A673 (cell line): ENCODE results near the gene VPS37B. TPM values are rescaled to one million over a fixed set of nuclear protein-coding genes. Genes with fewer than 3 reads are reported as not detected.
A peak's percentile ranks its signal among the peaks of the same experiment; 100 is the strongest.

ENCODE experiments used
- BruUV-seq: library from RNA; stranded (reverse); fragments of 400-500 nt; replicated peaks from 2 replicates; lab custom pipeline; 2021; lab: Mats Ljungman, UMichigan
- CTCF ChIA-PET: fragments of 300-600 bp; sonication (Branson Sonifier 250); formaldehyde crosslinking; loops from one replicate; lab custom pipeline; 2022; ENCODE audit warnings: antibody characterized with exemption; lab: Charles Lee
- POLR2A ChIA-PET: fragments of 300-600 bp; sonication (Branson Sonifier 250); formaldehyde crosslinking; loops from one replicate; lab custom pipeline; 2022; ENCODE audit warnings: antibody characterized with exemption; ENCODE audit not compliant: low non-redundant PET; lab: Charles Lee
- DNase-seq: peaks from one replicate; pipeline ENCODE4 v3.0.0-alpha.2; 2015; ENCODE audit warnings: low spot score
- H3K27ac ChIP-seq: fragments of 200-600 bp; sonication (generic); 2 replicates; pipeline ENCODE4 v1.5.1; 2016; ENCODE audit warnings: mixed run types, low read depth, mild to moderate bottlenecking, mixed read lengths, antibody characterized with exemption, low read length; ENCODE audit not compliant: poor library complexity, severe bottlenecking
- H3K27me3 ChIP-seq: fragments of 200-600 bp; sonication (generic); replicated peaks from 2 replicates; pipeline ENCODE4 v1.6.1; 2017; ENCODE audit warnings: mixed run types, low read depth, mild to moderate bottlenecking, mixed read lengths, antibody characterized with exemption, low read length; ENCODE audit not compliant: insufficient read depth, poor library complexity
- H3K36me3 ChIP-seq: fragments of 200-600 bp; sonication (generic); 2 replicates; pipeline ENCODE4 v1.6.1; 2016; ENCODE audit warnings: mixed run types, mild to moderate bottlenecking, mixed read lengths, antibody characterized with exemption, low read length; ENCODE audit not compliant: insufficient read depth, poor library complexity, severe bottlenecking
- H3K4me1 ChIP-seq: fragments of 200-600 bp; sonication (generic); 2 replicates; pipeline ENCODE4 v1.6.1; 2017; ENCODE audit warnings: mixed run types, mild to moderate bottlenecking, mixed read lengths, antibody characterized with exemption, low read length; ENCODE audit not compliant: insufficient read depth, poor library complexity, severe bottlenecking
- H3K4me3 ChIP-seq: fragments of 200-600 bp; sonication (generic); 2 replicates; pipeline ENCODE4 v1.5.1; 2016; ENCODE audit warnings: low read depth, mixed run types, mild to moderate bottlenecking, mixed read lengths, low read length; ENCODE audit not compliant: poor library complexity, severe bottlenecking
- H3K9me3 ChIP-seq: fragments of 200-600 bp; sonication (generic); 2 replicates; pipeline ENCODE4 v1.6.1; 2016; ENCODE audit warnings: mixed run types, low read depth, mild to moderate bottlenecking, mixed read lengths, antibody characterized with exemption, low read length; ENCODE audit not compliant: poor library complexity, severe bottlenecking
- CTCF ChIP-seq: fragments of 300-800, 200-600 bp; sonication (generic); conservative IDR thresholded peaks from 2 replicates; pipeline ENCODE4 v1.5.1; 2017; ENCODE audit warnings: low read depth, mild to moderate bottlenecking, antibody characterized with exemption, low read length, moderate library complexity, mixed read lengths
- EZH2 ChIP-seq: fragments of 200-600 bp; sonication (generic); IDR thresholded peaks from 2 replicates; pipeline ENCODE4 v1.6.1; 2017; ENCODE audit warnings: borderline replicate concordance, low read depth, mild to moderate bottlenecking, mixed read lengths, antibody characterized with exemption, low read length; ENCODE audit not compliant: poor library complexity, severe bottlenecking
- intact Hi-C: fragments of 100-400 bp; cut with micrococcal nuclease; formaldehyde crosslinking; loops from one replicate; pipeline ENCODE4 v1.10.0; 2022; ENCODE audit not compliant: unreplicated experiment
- total RNA-seq: library from RNA; stranded (reverse); gene quantifications from 2 replicates; pipeline ENCODE4 v1.2.3, GENCODE V29; 2021

Gene VPS37B
- total RNA-seq, 1 experiment from 2014 or later: 34.4 TPM

DNA sequence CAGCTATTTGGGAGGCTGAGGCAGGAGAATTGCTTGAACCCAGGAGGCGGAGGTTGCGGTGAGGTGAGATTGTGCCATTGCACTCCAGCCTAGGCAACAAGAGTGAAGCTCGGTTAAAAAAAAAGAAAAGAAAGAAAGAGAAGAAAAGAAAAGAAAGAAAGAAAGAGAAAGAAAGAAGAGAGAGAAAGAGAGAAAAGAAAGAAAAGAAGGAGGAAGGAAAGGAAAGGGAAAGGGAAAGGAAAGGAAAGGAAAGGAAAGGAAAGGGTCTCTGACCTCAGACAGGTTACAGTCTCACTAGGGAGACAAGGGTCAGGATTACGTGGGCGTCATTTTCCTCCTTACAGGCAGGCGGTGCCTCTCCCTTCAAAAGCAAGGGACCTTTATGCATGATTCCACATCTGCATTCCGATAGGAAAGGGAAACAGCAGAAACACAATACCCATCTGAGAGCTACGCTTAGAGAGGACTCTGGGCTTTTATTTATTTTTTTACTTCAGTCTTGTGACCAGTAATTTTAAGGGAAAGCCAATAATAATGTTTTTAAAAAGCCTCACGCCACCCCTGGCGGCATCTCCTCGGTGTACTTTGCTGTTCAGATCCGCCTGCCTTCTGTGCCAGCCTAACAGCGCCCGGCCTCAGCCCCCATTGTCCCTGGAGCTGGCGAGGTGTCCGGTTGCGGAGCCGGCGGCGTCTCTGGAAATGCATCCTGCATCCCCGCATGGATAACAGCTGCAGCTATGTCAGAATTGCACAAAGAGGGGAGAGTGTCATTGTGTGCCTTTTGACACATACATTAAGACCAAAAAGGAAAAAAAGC lies 61.6 kb downstream of the VPS37B start:
- CTCF ChIA-PET: no interaction called here
- BruUV-seq: no TSS peak
- Histone ChIP-seq H3K4me1 (peaks cover 16% of the 10 kb centered on the region), H3K9me3 (no peaks in the 10 kb centered on the region), H3K27me3 (no peaks in the 10 kb centered on the region), H3K4me3 (peak overlapping the region; percentile 66), H3K36me3 (no peaks in the 10 kb centered on the region), H3K27ac (no peak overlapping the region)
- TF ChIP-seq CTCF: 0 out of 2 replicates have a peak, but pooled peaks have one; percentile 11
- no peak for TF ChIP-seq EZH2
- POLR2A ChIA-PET: no interaction called here
- peak; percentile 73 for DNase-seq
- intact Hi-C loops: no loop called here

- Histone ChIP-seq H3K27ac (no peak overlapping the region), H3K9me3 (no peaks in the 10 kb centered on the region), H3K4me1 (peaks cover 15% of the 10 kb centered on the region), H3K36me3 (no peaks in the 10 kb centered on the region), H3K27me3 (no peaks in the 10 kb centered on the region), H3K4me3 (no peak overlapping the region)
- ChIA-PET POLR2A (no interaction called here), CTCF (no interaction called here)
- intact Hi-C loops: no loop called here
- no peak for DNase-seq
- BruUV-seq: no TSS peak
- no peak for TF ChIP-seq EZH2
Observed at GRCh38 chr12:122830517-122831214, 65.3 kb downstream of the VPS37B start.

DNA sequence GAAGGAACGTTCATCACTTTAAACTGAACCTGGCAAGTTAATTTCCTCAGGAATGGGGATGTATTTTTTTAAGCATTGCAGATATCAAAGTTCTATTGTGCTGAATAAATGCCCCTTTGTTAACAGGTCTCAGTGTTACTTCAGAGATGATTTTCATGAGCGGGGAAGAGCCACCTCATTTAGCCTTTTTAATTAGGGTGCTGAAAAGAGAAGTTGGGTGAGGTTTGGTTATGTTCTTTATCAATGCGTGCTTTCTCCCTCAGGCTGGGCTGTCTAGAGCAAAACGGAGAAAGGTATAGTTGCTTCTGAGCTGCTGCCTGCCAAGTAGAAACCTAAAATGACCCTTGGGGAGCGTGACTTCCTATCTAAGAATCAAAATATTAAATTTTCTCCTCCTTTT lies 68.7 kb downstream of the VPS37B start:
- no peaks in the 10 kb centered on the region for H3K36me3 ChIP-seq
- no peaks in the 10 kb centered on the region for H3K27me3 ChIP-seq
- intact Hi-C loops: no loop called here
- BruUV-seq: no TSS peak
- ChIA-PET CTCF (interaction anchor here (0.6 to 1.0 kb wide), 2 partner anchors 32 to 34 kb away, joined by 3 to 4 read pairs; no protein-coding TSS in a partner anchor), POLR2A (no interaction called here)
- peaks cover 7% of the 10 kb centered on the region for H3K4me1 ChIP-seq
- no peak for DNase-seq
- no peak for TF ChIP-seq CTCF
- TF ChIP-seq EZH2: no peak
- H3K27ac ChIP-seq: no peak overlapping the region
- no peaks in the 10 kb centered on the region for H3K9me3 ChIP-seq
- H3K4me3 ChIP-seq: no peak overlapping the region
